Omental fat pad (tissue), 4 donors: ENCODE measurements around the gene TMPRSS3. TPM values are rescaled to one million over a fixed set of nuclear protein-coding genes. Genes with fewer than 3 reads are reported as not detected.

ENCODE experiments used
- ATAC-seq: fragments of 150-250 bp; one replicate; pipeline ENCODE4 v1.9.1; 2016; ENCODE audit warnings: mild to moderate bottlenecking, moderate library complexity; ENCODE audit not compliant: low FRiP score
- DNase-seq: peaks from one replicate; pipeline ENCODE4 v3.0.0-alpha.2; 2019; ENCODE audit warnings: low spot score
- CTCF ChIP-seq, 3 donors: fragments of 450-650 bp; IDR thresholded peaks; one replicate each; pipeline ENCODE4 v1.5.1; 2016 to 2017; ENCODE audit warnings: antibody characterized with exemption in 3 of 3, mild to moderate bottlenecking in 3 of 3, moderate library complexity in 2 of 3
- total RNA-seq, 4 donors: library from RNA; depleted of rRNA; stranded (reverse); fragments of >200 nt; gene quantifications; one replicate each; pipeline ENCODE4 v1.1.0, GENCODE V29; 2016

The TMPRSS3 gene
- total RNA-seq, 4 donors from 2014 or later, result 0.32 to 8.7 (median 5.9) TPM

- no peak for DNase-seq
- TF ChIP-seq CTCF (IDR thresholded peaks at IDR 0.05), result no peak
- ATAC-seq, result no peak
Observed at GRCh38 chr21:42429021-42429420, 33.2 kb upstream of the TMPRSS3 start.

- DNase-seq, result no peak
- ATAC-seq, result no peak
- TF ChIP-seq CTCF (IDR thresholded peaks at IDR 0.05), result no peak
Observed at GRCh38 chr21:42427809-42428419, 32.1 kb upstream of the TMPRSS3 start.

GRCh38 chr21:42426876-42427480 is 31.1 kb upstream of the TMPRSS3 start:
- ATAC-seq (no peak), DNase-seq (no peak)
- TF ChIP-seq CTCF (IDR thresholded peaks at IDR 0.05), result no peak

GRCh38 chr21:42426424-42426823 is 30.6 kb upstream of the TMPRSS3 start:
- ATAC-seq (no peak), DNase-seq (no peak)
- TF ChIP-seq CTCF (IDR thresholded peaks at IDR 0.05), result no peak

GRCh38 chr21:42425591-42425990 is 29.7 kb upstream of the TMPRSS3 start:
- DNase-seq (no peak), ATAC-seq (no peak)
- no peak for TF ChIP-seq CTCF (IDR thresholded peaks at IDR 0.05)

GRCh38 chr21:42424914-42425541 is 29.2 kb upstream of the TMPRSS3 start:
- no peak for DNase-seq
- ATAC-seq, result no peak
- no peak for TF ChIP-seq CTCF (IDR thresholded peaks at IDR 0.05)

GRCh38 chr21:42423685-42424084 is 27.8 kb upstream of the TMPRSS3 start:
- no peak for TF ChIP-seq CTCF (IDR thresholded peaks at IDR 0.05)
- no peak for ATAC-seq
- DNase-seq, result no peak
